IMR-90 (cell line): Measurements from ENCODE around the gene WARS2. TPM values are rescaled to one million over a fixed set of nuclear protein-coding genes. Genes with fewer than 3 reads are reported as not detected.

ENCODE experiments used
- ATAC-seq: fragments of 200-7000 bp; cut with Tn5 transposase; 2 replicates; pipeline ENCODE4 v1.9.1; 2020; ENCODE audit warnings: low read depth, mild to moderate bottlenecking, moderate library complexity
- BruUV-seq: library from RNA; stranded (reverse); fragments of 400-500 nt; replicated peaks from 2 replicates; lab custom pipeline; 2021; lab: Mats Ljungman, UMichigan
- CTCF ChIA-PET: fragments of 300-600 bp; formaldehyde crosslinking; extraction: SDS; loops from one replicate; lab custom pipeline; 2021; ENCODE audit warnings: antibody characterized with exemption; lab: Yijun Ruan, JAX
- POLR2A ChIA-PET: fragments of 300-600 bp; sonication (Branson Sonifier 250); formaldehyde crosslinking; loops from one replicate; lab custom pipeline; 2022; ENCODE audit warnings: antibody characterized with exemption; ENCODE audit not compliant: unreplicated experiment; lab: Charles Lee
- DNase-seq: peaks from one replicate; pipeline ENCODE4 v3.0.0; 2013
- H2AFZ ChIP-seq: replicated peaks from 2 replicates; pipeline ENCODE3; 2013; ENCODE audit warnings: low read length, mild to moderate bottlenecking; ENCODE audit not compliant: poor library complexity
- H2AK5ac ChIP-seq: 2 replicates; pipeline ENCODE4 v1.6.1; 2013; ENCODE audit warnings: low read depth, low read length, inconsistent platforms
- H2AK9ac ChIP-seq: replicated peaks from 2 replicates; pipeline ENCODE3; 2013; ENCODE audit warnings: mild to moderate bottlenecking, low read depth, low read length, moderate library complexity; ENCODE audit not compliant: poor library complexity
- H2BK120ac ChIP-seq: 2 replicates; pipeline ENCODE4 v1.6.1; 2013; ENCODE audit warnings: low read depth, low read length, inconsistent platforms
- H2BK15ac ChIP-seq: 3 replicates; pipeline ENCODE4 v1.6.1; 2013; ENCODE audit warnings: low read depth, low read length, inconsistent platforms
- H2BK20ac ChIP-seq: 2 replicates; pipeline ENCODE4 v1.6.1; 2013; ENCODE audit warnings: low read depth, mild to moderate bottlenecking, inconsistent platforms, low read length, moderate library complexity
- H2BK5ac ChIP-seq: 2 replicates; pipeline ENCODE4 v1.6.1; 2013; ENCODE audit warnings: mild to moderate bottlenecking, low read depth, low read length, inconsistent platforms; ENCODE audit not compliant: poor library complexity, severe bottlenecking
- H3K14ac ChIP-seq: replicated peaks from 2 replicates; pipeline ENCODE4 v1.6.1; 2013; ENCODE audit warnings: low read depth, low read length, inconsistent platforms
- H3K18ac ChIP-seq: 2 replicates; pipeline ENCODE4 v1.6.1; 2013; ENCODE audit warnings: low read depth, low read length, control low read depth
- H3K23ac ChIP-seq: 2 replicates; pipeline ENCODE4 v1.6.1; 2013; ENCODE audit warnings: low read depth, low read length, inconsistent platforms
- H3K27ac ChIP-seq: 2 replicates; pipeline ENCODE4 v1.5.1; 2013; ENCODE audit warnings: mild to moderate bottlenecking, control low read depth, low read length; ENCODE audit not compliant: insufficient read depth
- H3K27me3 ChIP-seq: 2 replicates; pipeline ENCODE4 v1.6.1; 2013; ENCODE audit warnings: low read length; ENCODE audit not compliant: control insufficient read depth, insufficient read depth
- H3K36me3 ChIP-seq: 2 replicates; pipeline ENCODE4 v1.6.1; 2013; ENCODE audit warnings: low read length, mixed read lengths; ENCODE audit not compliant: control insufficient read depth, insufficient read depth
- H3K4ac ChIP-seq: 2 replicates; pipeline ENCODE4 v1.6.1; 2013; ENCODE audit warnings: low read depth, low read length, inconsistent platforms
- H3K4me1 ChIP-seq: 2 replicates; pipeline ENCODE4 v1.6.1; 2013; ENCODE audit warnings: low read length, mixed read lengths; ENCODE audit not compliant: control insufficient read depth, insufficient read depth
- H3K4me2 ChIP-seq: 2 replicates; pipeline ENCODE4 v1.6.1; 2013; ENCODE audit warnings: low read depth, mild to moderate bottlenecking, control low read depth, low read length, moderate library complexity
- H3K4me3 ChIP-seq: 2 replicates; pipeline ENCODE4 v1.5.1; 2013; ENCODE audit warnings: low read depth, mild to moderate bottlenecking, control low read depth, low read length, moderate library complexity; ENCODE audit not compliant: insufficient read depth
- H3K56ac ChIP-seq: 2 replicates; pipeline ENCODE4 v1.6.1; 2013; ENCODE audit warnings: low read length, inconsistent platforms; ENCODE audit not compliant: insufficient read depth; ENCODE audit errors: extremely low read depth
- H3K79me1 ChIP-seq, 2 experiments: 2 replicates each; pipeline ENCODE4 v1.6.1; 2013; ENCODE audit warnings: low read length in 2 of 2, inconsistent platforms in 1 of 2, low read depth in 1 of 2
- H3K9ac ChIP-seq: 2 replicates; pipeline ENCODE4 v1.6.1; 2013; ENCODE audit warnings: low read depth, low read length, control low read depth
- H3K9me1 ChIP-seq: 2 replicates; pipeline ENCODE4 v1.6.1; 2013; ENCODE audit warnings: low read length, inconsistent platforms; ENCODE audit not compliant: insufficient read depth
- H3K9me3 ChIP-seq: 2 replicates; pipeline ENCODE4 v1.6.1; 2013; ENCODE audit warnings: low read length; ENCODE audit not compliant: control insufficient read depth, insufficient read depth
- H4K20me1 ChIP-seq: 2 replicates; pipeline ENCODE4 v1.6.1; 2013; ENCODE audit warnings: low read length, inconsistent platforms; ENCODE audit not compliant: insufficient read depth
- H4K5ac ChIP-seq: 2 replicates; pipeline ENCODE4 v1.6.1; 2013; ENCODE audit warnings: mild to moderate bottlenecking, low read depth, low read length, control low read depth
- H4K8ac ChIP-seq, 2 experiments: 2 replicates each; pipeline ENCODE4 v1.6.1; 2013; ENCODE audit warnings: low read depth in 2 of 2, low read length in 2 of 2, control low read depth in 1 of 2, inconsistent platforms in 1 of 2
- H4K91ac ChIP-seq: 2 replicates; pipeline ENCODE4 v1.6.1; 2013; ENCODE audit warnings: low read depth, low read length, inconsistent platforms; ENCODE audit not compliant: insufficient read depth
- CTCF ChIP-seq: conservative IDR thresholded peaks from 2 replicates; pipeline ENCODE4 v1.5.1; 2012; ENCODE audit warnings: mild to moderate bottlenecking, low read depth, low read length, improper control_type of control experiment
- NFE2L2 ChIP-seq: fragments of 150-350 bp; IDR thresholded peaks from 2 replicates; pipeline ENCODE4 v1.6.1; 2016; ENCODE audit warnings: low read depth, mild to moderate bottlenecking, low read length
- WGBS, 2 experiments: methylation state at CpG; one replicate each; pipeline versions ENCODE4 v1.1.5 to v1.1.7; 2013; ENCODE audit warnings: missing lambda C conversion rate in 2 of 2; ENCODE audit not compliant: insufficient read length in 1 of 2; ENCODE audit errors: extremely low coverage in 2 of 2; 5-methylcytosine and 5-hydroxymethylcytosine counted together
- dilution Hi-C: fragments of 300-500 bp; cut with HindIII; formaldehyde crosslinking; loops from one replicate; pipeline ENCODE4 v1.14.3; 2018; ENCODE audit warnings: low sequenced_read_pairs; ENCODE audit not compliant: unreplicated experiment
- in situ Hi-C: fragments of 300-500 bp; cut with MboI; formaldehyde crosslinking; loops from 3 replicates; pipeline ENCODE4 v1.14.3; 2019; ENCODE audit warnings: low sequenced_read_pairs, inconsistent platforms, mixed read lengths
- intact Hi-C: fragments of 100-400 bp; cut with micrococcal nuclease; formaldehyde crosslinking; loops from 2 replicates; pipeline ENCODE4 v1.10.0; 2022
- polyA plus RNA-seq, 3 experiments: library from polyadenylated mRNA; depleted of rRNA; stranded (reverse); fragments of >200 nt; gene quantifications; 2 replicates each; pipeline ENCODE4 v1.2.3, GENCODE V29; 2012; ENCODE audit warnings: low replicate concordance in 1 of 3
- total RNA-seq: library from RNA; depleted of rRNA; stranded (reverse); fragments of >200 nt; gene quantifications from 2 replicates; pipeline ENCODE4 v1.2.3, GENCODE V29; 2012

The WARS2 gene
- total and polyA plus RNA-seq, 2 of the 4 experiments (the other 2 are of a cell fraction) = 5.7 to 20.3 TPM

GRCh38 chr1:118992868-118993699 is 147.4 kb downstream of the WARS2 start:
- Histone ChIP-seq H3K9ac (no peak overlapping the region), H3K4ac (no peak overlapping the region), H2AK5ac (no peak overlapping the region), H4K20me1 (no peaks in the 10 kb centered on the region), H2BK5ac (no peak overlapping the region), H3K27me3 (peaks cover 96% of the 10 kb centered on the region), H3K9me1 (no peaks in the 10 kb centered on the region), H3K79me1 (no peaks in the 10 kb centered on the region), H2BK15ac (no peak overlapping the region), H4K8ac (no peak overlapping the region), H3K9me3 (peaks cover 24% of the 10 kb centered on the region), H3K36me3 (no peaks in the 10 kb centered on the region), H3K14ac (no peak overlapping the region), H3K4me1 (no peaks in the 10 kb centered on the region), H3K4me3 (no peak overlapping the region), H3K23ac (no peak overlapping the region), H4K91ac (no peak overlapping the region), H3K4me2 (no peak overlapping the region), H3K56ac (no peak overlapping the region), H2AK9ac (no peak overlapping the region), H2BK20ac (no peak overlapping the region), H2BK120ac (no peak overlapping the region), H3K18ac (no peak overlapping the region), H2AFZ (peak overlapping the region; percentile 72), H3K27ac (no peak overlapping the region), H4K5ac (no peak overlapping the region)
- no peak for DNase-seq
- in situ Hi-C loops = no loop called here
- TF ChIP-seq CTCF = no peak
- TF ChIP-seq NFE2L2 = no peak
- POLR2A ChIA-PET = no interaction called here
- 8% methylated on average over 5 of the region's 53 CpGs; no CpG with 5 or more reads in 1 of the 2 experiments for WGBS, 2 experiments
- dilution Hi-C loops = no loop called here
- intact Hi-C loops = no loop called here
- CTCF ChIA-PET = no interaction called here
- no TSS peak for BruUV-seq
- ATAC-seq = no peak
